Progenitor cell of endocrine pancreas (in vitro differentiated cells): ENCODE measurements around the gene KDM6A. TPM values are rescaled to one million over a fixed set of nuclear protein-coding genes. Genes with fewer than 3 reads are reported as not detected.
"Not testable (repeated sequence)": the region's sequence is repeated elsewhere in the genome, so short reads cannot be mapped to it uniquely, and the experiment has no call there.

ENCODE experiments used
- DNase-seq: peaks from one replicate; pipeline ENCODE4 v3.0.0; 2021; ENCODE audit warnings: low spot score; ENCODE audit not compliant: unreplicated experiment
- H3K27ac Mint-ChIP-seq: 2 replicates; pipeline ENCODE4 v1.8.0; 2021; ENCODE audit warnings: mild to moderate bottlenecking, moderate library complexity, mixed read lengths
- H3K27me3 Mint-ChIP-seq: 2 replicates; pipeline ENCODE4 v1.8.0; 2021; ENCODE audit warnings: mixed read lengths
- H3K36me3 Mint-ChIP-seq: 2 replicates; pipeline ENCODE4 v1.8.0; 2022; ENCODE audit warnings: mixed read lengths; ENCODE audit not compliant: insufficient read depth
- H3K4me1 Mint-ChIP-seq: 2 replicates; pipeline ENCODE4 v1.8.0; 2021; ENCODE audit warnings: low read depth, mixed read lengths
- H3K4me3 Mint-ChIP-seq: 2 replicates; pipeline ENCODE4 v1.8.0; 2021; ENCODE audit warnings: low read depth, mild to moderate bottlenecking, moderate library complexity, mixed read lengths
- H3K9me3 Mint-ChIP-seq: 2 replicates; pipeline ENCODE4 v1.8.0; 2021; ENCODE audit warnings: low read depth, mixed read lengths
- CTCF ChIP-seq: fragments of 200-600 bp; sonication (generic); IDR thresholded peaks from one replicate; pipeline ENCODE4 v1.5.0; 2021; ENCODE audit warnings: antibody characterized with exemption, mild to moderate bottlenecking; ENCODE audit not compliant: unreplicated experiment
- total RNA-seq: library from RNA; stranded (reverse); gene quantifications from 2 replicates; pipeline ENCODE4 v1.2.1, GENCODE V29; 2021

Gene KDM6A
- total RNA-seq, 1 donor from 2014 or later: 112 TPM

- no peak overlapping the region for H3K27ac Mint-ChIP-seq
- H3K36me3 Mint-ChIP-seq: peaks cover 4% of the 10 kb centered on the region
- H3K4me1 Mint-ChIP-seq: peaks cover 13% of the 10 kb centered on the region
- TF ChIP-seq CTCF: no peak
- peaks cover 29% of the 10 kb centered on the region for H3K9me3 Mint-ChIP-seq
- no peak for DNase-seq
- no peak overlapping the region for H3K4me3 Mint-ChIP-seq
- no peaks in the 10 kb centered on the region for H3K27me3 Mint-ChIP-seq
These were observed 33.6 kb downstream of the KDM6A start for GRCh38 chrX:44906542-44906941.

- Mint-ChIP-seq H3K9me3 (peaks cover 27% of the 10 kb centered on the region), H3K27me3 (no peaks in the 10 kb centered on the region)
These were observed 35.2 kb downstream of the KDM6A start for GRCh38 chrX:44908153-44908552.

GRCh38 chrX:44908827-44909226 lies 35.8 kb downstream of the KDM6A start:
- Mint-ChIP-seq H3K27ac (no peak overlapping the region), H3K4me1 (peaks cover 9% of the 10 kb centered on the region), H3K27me3 (no peaks in the 10 kb centered on the region), H3K4me3 (no peak overlapping the region), H3K36me3 (peaks cover 4% of the 10 kb centered on the region), H3K9me3 (peaks cover 24% of the 10 kb centered on the region)
- TF ChIP-seq CTCF: no peak
- no peak for DNase-seq

More at GRCh38 chrX:44908153-44908552, 35.2 kb downstream of the KDM6A start:
- Mint-ChIP-seq H3K4me1 (peaks cover 12% of the 10 kb centered on the region), H3K4me3 (no peak overlapping the region), H3K36me3 (peaks cover 4% of the 10 kb centered on the region), H3K27ac (peak overlapping the region; percentile 73)
- no peak for DNase-seq
- TF ChIP-seq CTCF: no peak

GRCh38 chrX:44910508-44910907 lies 37.5 kb downstream of the KDM6A start:
- H3K36me3 Mint-ChIP-seq, DNase-seq, H3K27ac Mint-ChIP-seq, H3K27me3 Mint-ChIP-seq, H3K4me3 Mint-ChIP-seq: not testable (repeated sequence)
- Mint-ChIP-seq H3K9me3 (peaks cover 30% of the 10 kb centered on the region), H3K4me1 (peaks cover 11% of the 10 kb centered on the region)

- H3K27me3 Mint-ChIP-seq, H3K36me3 Mint-ChIP-seq, H3K27ac Mint-ChIP-seq, H3K4me3 Mint-ChIP-seq, DNase-seq: not testable (repeated sequence)
- H3K9me3 Mint-ChIP-seq: peaks cover 26% of the 10 kb centered on the region
- peaks cover 14% of the 10 kb centered on the region for H3K4me1 Mint-ChIP-seq
These were observed 38.1 kb downstream of the KDM6A start for GRCh38 chrX:44911074-44911600.

GRCh38 chrX:44913656-44914531 lies 40.9 kb downstream of the KDM6A start:
- peak overlapping the region; percentile 38 for H3K27ac Mint-ChIP-seq
- H3K9me3 Mint-ChIP-seq: peaks cover 17% of the 10 kb centered on the region
- H3K4me1 Mint-ChIP-seq: peaks cover 19% of the 10 kb centered on the region
- no peak for DNase-seq
- H3K4me3 Mint-ChIP-seq: no peak overlapping the region
- no peak for TF ChIP-seq CTCF
- H3K36me3 Mint-ChIP-seq: peaks cover 4% of the 10 kb centered on the region
- no peaks in the 10 kb centered on the region for H3K27me3 Mint-ChIP-seq
